ENCODE measurements around the gene BAK1.
A peak's percentile ranks its signal among the peaks of the same experiment; 100 is the strongest.
"Not testable (repeated sequence)": the region's sequence is repeated elsewhere in the genome, so short reads cannot be mapped to it uniquely, and the experiment has no call there.

Gene BAK1

DNA sequence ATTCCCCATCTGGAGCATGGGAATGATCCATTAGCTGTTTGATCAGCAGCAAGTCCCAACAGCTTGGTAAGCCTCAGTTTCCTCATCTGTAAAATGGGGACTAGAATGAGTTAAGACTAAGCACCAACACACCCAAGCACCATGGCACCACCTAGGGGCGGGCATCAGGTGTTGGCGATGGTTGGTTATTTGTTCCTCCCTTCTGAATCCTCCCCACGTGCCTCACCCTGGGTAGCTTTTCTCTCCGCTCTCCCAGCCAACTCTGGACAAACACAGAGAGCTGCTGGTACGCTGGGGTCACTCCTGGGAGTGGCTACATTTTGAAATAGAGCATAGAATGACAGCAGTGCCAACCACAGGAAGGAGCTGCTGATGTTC is 27.7 kb upstream of the BAK1 start:
- DNase-seq (ENCODE audit: low spot score) = peak; percentile 48

DNA sequence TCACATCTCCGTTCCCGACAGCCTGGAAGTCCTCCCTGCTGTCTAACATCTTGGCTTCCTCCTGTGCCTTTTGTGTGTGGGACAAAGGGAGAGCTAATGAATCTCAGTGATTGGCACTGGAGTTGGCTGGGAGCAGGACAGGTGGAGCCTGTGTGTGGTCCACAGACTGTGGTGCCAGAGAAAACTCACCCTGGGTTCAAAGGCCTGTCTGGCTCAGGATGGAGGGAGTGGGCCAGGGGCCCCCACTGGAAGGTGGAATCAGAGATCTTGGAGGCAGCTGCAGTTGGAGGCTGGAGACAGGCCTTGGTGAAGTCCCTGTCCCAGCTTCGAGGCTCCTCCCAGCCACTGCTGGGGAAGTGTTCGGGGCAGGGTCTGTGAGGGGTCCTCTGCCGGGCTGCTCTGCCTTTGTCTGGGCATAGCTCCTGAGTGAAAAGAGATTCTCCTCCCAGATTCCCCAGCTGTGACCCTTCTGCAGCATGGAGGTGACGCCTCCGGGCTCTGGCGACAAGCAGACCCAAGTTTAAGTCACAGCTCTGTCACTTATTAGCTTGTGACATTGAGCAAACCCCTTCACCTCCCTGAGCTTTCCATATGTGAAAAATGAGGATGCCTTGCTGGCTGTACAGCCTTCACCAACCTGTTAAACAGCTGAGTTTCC is 27.2 kb upstream of the BAK1 start:
- peak; percentile 42 for DNase-seq (ENCODE audit: low spot score)

GRCh38 chr6:33606642-33607041 is 26.6 kb upstream of the BAK1 start:
- no peak for DNase-seq (ENCODE audit: low spot score)

GRCh38 chr6:33604941-33605854 is 25.1 kb upstream of the BAK1 start:
- DNase-seq (ENCODE audit: low spot score) = no peak

DNA sequence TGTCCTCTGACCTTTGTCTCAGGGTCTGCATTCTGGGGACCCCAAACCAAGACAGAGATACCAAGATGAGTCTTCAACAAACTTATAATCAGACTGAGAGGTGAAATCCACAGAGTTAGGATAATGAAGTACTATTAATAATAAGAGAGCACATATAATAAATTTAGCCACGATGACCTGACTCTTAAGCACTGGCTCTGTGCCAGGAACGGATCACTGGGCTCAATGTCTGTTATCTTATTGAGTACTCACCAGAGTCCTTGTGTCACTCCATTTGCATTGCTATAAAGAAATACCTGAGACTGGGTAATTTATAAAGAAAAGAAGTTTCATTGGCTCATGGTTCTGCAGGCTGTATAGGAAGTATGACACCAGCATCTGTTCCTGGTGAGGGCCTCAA is 22.1 kb upstream of the BAK1 start:
- no peak for DNase-seq (ENCODE audit: low spot score)

GRCh38 chr6:33600761-33601160 is 20.7 kb upstream of the BAK1 start:
- no peak for DNase-seq (ENCODE audit: low spot score)

GRCh38 chr6:33599413-33599938 is 19.4 kb upstream of the BAK1 start:
- no peak for DNase-seq (ENCODE audit: low spot score)

- no peak for DNase-seq (ENCODE audit: low spot score)
These were observed 17.7 kb upstream of the BAK1 start for GRCh38 chr6:33597551-33598322.

DNA sequence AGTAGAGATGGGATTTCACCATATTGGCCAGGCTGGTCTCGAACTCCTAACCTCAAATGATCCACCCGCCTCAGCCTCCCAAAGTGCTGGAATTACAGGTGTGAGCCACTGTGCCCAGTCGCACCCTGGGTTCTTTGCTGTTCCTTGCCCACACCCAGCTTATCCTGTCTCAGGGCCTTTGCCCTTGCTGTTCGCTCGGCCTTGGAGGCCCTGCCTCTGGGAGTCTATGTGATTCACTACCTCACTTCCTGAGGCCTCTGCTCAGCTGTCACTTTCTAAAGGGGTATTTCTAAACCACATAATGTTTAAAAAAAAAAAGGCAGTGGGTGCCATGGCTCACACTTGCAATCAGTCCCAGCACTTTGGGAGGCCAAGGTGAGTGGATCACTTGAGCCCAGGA is 16.8 kb upstream of the BAK1 start:
- not testable (repeated sequence) for DNase-seq (ENCODE audit: low spot score)

DNA sequence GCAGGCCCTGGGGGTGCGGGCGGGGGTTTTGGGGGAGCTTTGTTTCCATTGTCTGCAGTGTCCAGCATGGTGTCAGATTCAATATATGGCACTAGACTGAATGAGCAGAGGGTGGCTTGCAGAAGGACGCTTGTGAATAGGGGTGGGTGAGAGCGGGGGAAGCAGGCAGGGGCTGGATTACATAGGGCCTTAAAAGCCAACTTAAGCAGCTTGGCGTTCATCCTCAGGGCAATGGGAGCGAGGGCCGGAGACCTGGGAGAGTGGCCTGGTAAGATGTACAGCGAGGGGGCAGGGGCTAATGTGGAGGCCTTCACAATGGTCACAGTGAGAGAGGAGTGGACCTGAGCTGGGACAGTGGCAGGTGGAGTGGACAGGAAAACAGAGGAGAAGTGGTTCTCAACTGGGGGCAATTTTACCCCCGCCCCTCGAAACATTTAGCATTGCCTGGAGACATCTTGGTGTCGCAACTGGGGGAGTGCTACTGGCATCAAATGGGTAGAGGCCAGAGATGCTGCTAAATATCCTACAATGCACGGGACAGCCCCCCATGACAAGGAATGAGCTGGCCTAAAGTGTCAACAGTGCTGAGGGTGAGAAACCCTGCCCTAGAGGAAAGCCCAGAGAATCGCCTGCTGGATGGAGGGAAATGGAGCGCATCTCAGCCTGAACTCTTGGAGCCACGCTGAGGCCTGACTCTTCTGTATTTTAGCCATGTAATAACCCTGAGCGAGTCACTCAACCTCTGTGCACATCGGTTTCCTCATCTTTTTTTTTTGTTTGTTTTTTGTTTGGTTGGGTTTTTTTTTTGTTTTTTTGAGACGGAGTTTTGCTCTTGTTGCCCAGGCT is 15.1 kb upstream of the BAK1 start:
- no peak for DNase-seq (ENCODE audit: low spot score)

DNA sequence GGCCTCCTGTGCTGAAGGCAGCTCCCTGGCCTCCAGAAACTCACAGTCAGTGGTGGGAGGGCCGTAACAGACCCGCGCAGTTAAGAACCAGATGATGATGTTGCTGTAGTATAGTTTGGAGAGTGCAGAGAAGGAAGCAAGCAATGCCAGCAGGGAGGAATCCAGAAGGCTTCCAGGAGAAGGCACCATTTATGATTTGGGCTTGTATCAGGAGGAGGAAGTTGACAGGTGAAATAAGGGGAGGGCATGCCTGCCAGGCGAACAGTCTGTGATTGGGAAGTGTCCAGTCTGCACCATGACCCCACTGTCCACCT is 13.3 kb upstream of the BAK1 start:
- no peak for DNase-seq (ENCODE audit: low spot score)

DNA sequence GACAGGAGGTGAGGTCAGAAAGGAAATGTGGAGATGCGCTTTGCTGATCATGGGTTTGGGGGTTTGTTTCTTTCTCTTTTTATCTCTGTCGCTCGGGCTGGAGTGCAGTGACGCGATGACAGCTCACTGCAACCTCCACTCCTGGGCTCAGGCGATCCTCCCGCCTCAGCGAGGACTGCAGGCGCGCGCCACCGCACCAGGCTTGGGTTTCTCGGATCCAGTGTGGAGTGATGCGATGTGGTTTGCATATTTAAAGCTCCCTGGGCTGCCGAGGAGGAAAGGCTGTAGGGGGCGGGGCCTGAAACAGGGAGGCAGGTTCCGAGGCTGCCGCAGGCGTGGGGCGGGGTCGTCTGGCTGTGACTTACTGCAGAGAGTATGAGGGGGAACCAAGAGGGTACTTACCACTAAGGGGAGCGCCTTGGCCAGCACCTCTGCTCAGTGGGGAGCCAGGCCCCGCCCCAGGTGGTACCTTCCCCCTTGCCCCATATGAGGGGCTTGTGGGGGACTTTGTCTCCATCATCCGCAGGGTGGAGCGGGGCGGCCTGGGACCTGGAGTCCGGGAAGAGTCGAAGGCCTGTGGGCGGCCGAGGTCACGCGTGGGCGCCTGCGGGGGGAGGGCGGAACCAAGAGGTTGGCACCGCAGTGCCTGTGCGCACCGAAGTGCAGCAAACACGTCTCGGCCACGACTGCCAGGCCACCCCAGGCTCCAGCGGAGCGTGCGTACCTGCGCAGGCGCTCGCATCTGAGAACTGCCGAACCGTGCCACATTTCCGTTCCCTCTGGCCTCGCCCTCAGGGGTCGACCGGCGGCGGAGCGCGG is 12.7 kb upstream of the BAK1 start:
- DNase-seq (ENCODE audit: low spot score) = peak; percentile 86

DNA sequence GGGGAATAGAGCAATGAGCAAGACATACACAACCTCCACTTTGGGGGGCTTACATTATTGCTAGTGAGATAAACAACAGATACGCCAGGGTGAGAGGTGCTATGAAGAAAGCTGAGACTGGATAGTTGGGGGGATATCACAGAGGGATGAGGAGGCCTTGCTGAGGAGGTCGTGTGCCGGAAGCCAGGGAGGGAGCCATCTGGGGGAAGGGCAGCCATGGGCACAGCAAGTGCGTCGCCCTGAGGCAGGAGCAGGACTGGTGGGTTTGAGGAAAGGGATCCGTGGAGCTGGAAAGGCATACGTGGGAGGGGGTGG is 12.2 kb upstream of the BAK1 start:
- no peak for DNase-seq (ENCODE audit: low spot score)

GRCh38 chr6:33591424-33592032 is 11.5 kb upstream of the BAK1 start:
- no peak for DNase-seq (ENCODE audit: low spot score)

GRCh38 chr6:33590531-33591198 is 10.6 kb upstream of the BAK1 start:
- no peak for DNase-seq (ENCODE audit: low spot score)

GRCh38 chr6:33589731-33590530 is 9.9 kb upstream of the BAK1 start:
- peak; percentile 82 for DNase-seq (ENCODE audit: low spot score)

DNA sequence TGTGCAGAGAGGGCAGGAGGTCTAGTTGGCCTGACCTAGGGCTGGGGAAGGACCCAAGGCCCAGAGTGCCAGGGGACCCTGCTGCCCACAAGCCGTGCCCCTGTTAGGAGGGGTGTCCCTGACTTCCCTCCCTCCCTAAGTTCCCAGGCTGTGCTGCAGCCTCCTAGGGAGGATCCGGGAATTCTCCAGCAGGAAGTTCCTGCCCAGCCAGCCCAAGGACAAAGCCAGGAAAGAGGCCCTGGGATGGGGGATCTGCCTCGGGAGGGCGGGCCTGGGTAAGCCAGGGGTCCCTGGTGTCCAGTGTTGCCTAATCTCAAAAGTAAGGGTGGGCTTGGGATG is 9.3 kb upstream of the BAK1 start:
- no peak for DNase-seq (ENCODE audit: low spot score)

- no peak for DNase-seq (ENCODE audit: low spot score)
These were observed 8.8 kb upstream of the BAK1 start for GRCh38 chr6:33588894-33589293.

GRCh38 chr6:33587529-33587928 is 7.5 kb upstream of the BAK1 start:
- no peak for DNase-seq (ENCODE audit: low spot score)

Measured in iPS-NIHi11 (cell line).